GM18519 (cell line): ENCODE data around the gene MNS1.
"Not testable (repeated sequence)": the region's sequence is repeated elsewhere in the genome, so short reads cannot be mapped to it uniquely, and the experiment has no call there.

Experiments used
- ATAC-seq: cut with Tn5 transposase; IDR thresholded peaks from one replicate; pipeline ENCODE4 v1.9.1; 2021; ENCODE audit warnings: mild to moderate bottlenecking, moderate library complexity; ENCODE audit not compliant: unreplicated experiment, low FRiP score

MNS1 gene

GRCh38 chr15:56464893-56465520 lies at the start of gene MNS1:
MNS1 (minus strand) TSS chr15:56465137; CDS start chr15:56464972, 165 bp downstream.
- ATAC-seq, result peak; percentile 97

GRCh38 chr15:56496635-56497034 lies 31.7 kb upstream of the MNS1 start:
- peak; percentile 58 for ATAC-seq

GRCh38 chr15:56495533-56495932 lies 30.6 kb upstream of the MNS1 start:
- ATAC-seq, result no peak

GRCh38 chr15:56495053-56495452 lies 30.1 kb upstream of the MNS1 start:
- no peak for ATAC-seq

GRCh38 chr15:56492791-56493555 lies 28.0 kb upstream of the MNS1 start:
- ATAC-seq, result no peak

- ATAC-seq, result no peak
Measured at GRCh38 chr15:56492236-56492635, 27.3 kb upstream of the MNS1 start.

GRCh38 chr15:56491110-56491722 lies 26.3 kb upstream of the MNS1 start:
- no peak for ATAC-seq

- ATAC-seq, result no peak
Measured at GRCh38 chr15:56490461-56490860, 25.5 kb upstream of the MNS1 start.

- ATAC-seq, result not testable (repeated sequence)
Measured at GRCh38 chr15:56486206-56486605, 21.3 kb upstream of the MNS1 start.

GRCh38 chr15:56485426-56485825 lies 20.5 kb upstream of the MNS1 start:
- ATAC-seq, result not testable (repeated sequence)

- ATAC-seq, result no peak
Measured at GRCh38 chr15:56484287-56484686, 19.4 kb upstream of the MNS1 start.

- ATAC-seq, result no peak
Measured at GRCh38 chr15:56475351-56475750, 10.4 kb upstream of the MNS1 start.

- no peak for ATAC-seq
Measured at GRCh38 chr15:56473017-56473416, 8.1 kb upstream of the MNS1 start.

GRCh38 chr15:56472278-56472677 lies 7.3 kb upstream of the MNS1 start:
- ATAC-seq, result no peak

- no peak for ATAC-seq
Measured at GRCh38 chr15:56471440-56472069, 6.6 kb upstream of the MNS1 start.

- ATAC-seq, result no peak
Measured at GRCh38 chr15:56469483-56469882, 4.5 kb upstream of the MNS1 start.

GRCh38 chr15:56468401-56468800 lies 3.5 kb upstream of the MNS1 start:
- no peak for ATAC-seq

GRCh38 chr15:56467616-56468015 lies 2.7 kb upstream of the MNS1 start:
- ATAC-seq, result no peak

- ATAC-seq, result no peak
Measured at GRCh38 chr15:56460947-56461346, 4.0 kb downstream of the MNS1 start.

GRCh38 chr15:56460071-56460470 lies 4.9 kb downstream of the MNS1 start:
- ATAC-seq, result no peak

- no peak for ATAC-seq
Measured at GRCh38 chr15:56459096-56459495, 5.8 kb downstream of the MNS1 start.
